ENCODE results near the gene CRACDL. TPM values are rescaled to one million over a fixed set of nuclear protein-coding genes. Genes with fewer than 3 reads are reported as not detected.
A peak's percentile ranks its signal among the peaks of the same experiment; 100 is the strongest.

CRACDL gene
- polyA plus RNA-seq, 3 donors from 2014 or later: 0.40 to 0.80 TPM; not detected in 1

DNA sequence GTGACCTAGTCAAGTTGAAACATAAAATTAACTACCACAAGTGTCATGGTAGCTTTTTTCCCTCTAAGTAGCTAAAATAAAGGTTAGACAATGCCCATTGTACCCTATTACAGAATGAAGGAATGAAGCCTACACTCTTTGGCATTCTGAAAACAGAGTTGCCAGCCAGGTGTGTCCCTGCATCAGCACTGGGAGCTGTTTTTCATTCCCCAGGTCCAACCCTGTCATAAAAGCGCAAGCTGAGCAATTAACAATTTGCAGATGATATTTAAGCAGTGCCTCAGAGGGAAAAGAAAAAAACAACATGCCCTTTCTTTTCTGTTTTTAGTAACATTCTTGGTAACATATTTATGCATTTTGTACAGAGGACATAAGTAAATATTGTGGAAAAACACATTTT lies 158.3 kb downstream of the CRACDL start:
- peaks cover 2 to 7% (median 2%) of the 10 kb centered on the region in 3 donors for H3K27me3 Mint-ChIP-seq (ENCODE audit: low read depth in 3 of 3)
- no peak for DNase-seq
- peaks cover 3 to 16% (median 12%) of the 10 kb centered on the region in 6 donors for H3K9me3 Mint-ChIP-seq
- H3K36me3 Mint-ChIP-seq: peaks cover 6 to 15% (median 10%) of the 10 kb centered on the region in 3 donors
- H3K4me1 Mint-ChIP-seq: peaks cover 10 to 12% of the 10 kb centered on the region in 2 donors
- no peak overlapping the region for H3K4me3 Mint-ChIP-seq
- no peak overlapping the region for H3K27ac Mint-ChIP-seq

DNA sequence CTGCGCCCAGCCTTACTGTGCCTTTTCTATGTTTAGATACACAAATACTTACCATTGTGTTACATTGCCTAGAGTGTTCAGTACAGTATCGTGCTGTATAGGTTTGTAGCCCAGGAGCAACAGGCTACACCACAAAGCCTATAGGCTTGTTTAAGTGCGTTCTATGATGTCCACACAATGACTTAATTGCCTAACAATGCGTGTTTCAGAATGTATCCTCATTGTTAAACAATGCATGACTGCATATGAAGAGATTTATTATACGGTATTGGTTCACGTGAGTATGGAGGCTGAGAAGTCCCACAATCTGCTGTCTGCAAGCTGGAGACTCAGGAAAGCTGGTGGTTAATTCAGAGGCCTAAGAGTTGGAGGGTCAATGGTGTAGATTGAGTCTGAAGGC lies 158.9 kb downstream of the CRACDL start:
- Mint-ChIP-seq H3K27me3 (ENCODE audit: low read depth in 3 of 3) (peaks cover 2 to 6% (median 2%) of the 10 kb centered on the region in 3 donors), H3K4me1 (peaks cover 16 to 19% of the 10 kb centered on the region in 2 donors), H3K27ac (no peak overlapping the region), H3K36me3 (peaks cover 4 to 9% (median 6%) of the 10 kb centered on the region in 3 donors), H3K9me3 (peaks cover 3 to 11% (median 9%) of the 10 kb centered on the region in 6 donors), H3K4me3 (no peak overlapping the region)
- no peak for DNase-seq

DNA sequence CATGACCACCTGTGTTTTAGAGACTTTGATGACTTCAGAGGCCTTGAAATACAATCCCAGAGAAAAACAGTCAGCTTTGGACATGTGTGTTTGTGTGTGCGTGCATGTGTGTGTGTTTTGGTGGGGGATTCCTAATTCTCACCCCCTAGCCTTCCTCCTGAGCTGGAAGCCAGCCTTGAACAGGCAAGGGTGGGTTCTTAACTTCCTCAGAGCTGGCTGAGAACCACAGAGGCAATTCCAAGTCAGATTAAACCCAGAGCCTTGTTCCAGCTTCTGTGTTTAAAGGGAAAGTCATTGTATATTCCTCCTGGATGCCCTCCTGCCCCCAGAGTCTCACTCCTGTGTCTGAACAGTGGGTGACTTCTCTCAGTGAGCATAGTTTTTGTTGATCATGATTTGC lies 159.9 kb downstream of the CRACDL start:
- H3K27ac Mint-ChIP-seq: no peak overlapping the region
- peaks cover 0 to 4% (median 2%) of the 10 kb centered on the region in 3 donors for H3K27me3 Mint-ChIP-seq (ENCODE audit: low read depth in 3 of 3)
- peaks cover 0 to 4% (median 0%) of the 10 kb centered on the region in 3 donors for H3K36me3 Mint-ChIP-seq
- peaks cover 26 to 28% of the 10 kb centered on the region in 2 donors for H3K4me1 Mint-ChIP-seq
- peaks cover 0 to 2% (median under 1%) of the 10 kb centered on the region in 6 donors for H3K9me3 Mint-ChIP-seq
- no peak for DNase-seq
- H3K4me3 Mint-ChIP-seq: no peak overlapping the region

DNA sequence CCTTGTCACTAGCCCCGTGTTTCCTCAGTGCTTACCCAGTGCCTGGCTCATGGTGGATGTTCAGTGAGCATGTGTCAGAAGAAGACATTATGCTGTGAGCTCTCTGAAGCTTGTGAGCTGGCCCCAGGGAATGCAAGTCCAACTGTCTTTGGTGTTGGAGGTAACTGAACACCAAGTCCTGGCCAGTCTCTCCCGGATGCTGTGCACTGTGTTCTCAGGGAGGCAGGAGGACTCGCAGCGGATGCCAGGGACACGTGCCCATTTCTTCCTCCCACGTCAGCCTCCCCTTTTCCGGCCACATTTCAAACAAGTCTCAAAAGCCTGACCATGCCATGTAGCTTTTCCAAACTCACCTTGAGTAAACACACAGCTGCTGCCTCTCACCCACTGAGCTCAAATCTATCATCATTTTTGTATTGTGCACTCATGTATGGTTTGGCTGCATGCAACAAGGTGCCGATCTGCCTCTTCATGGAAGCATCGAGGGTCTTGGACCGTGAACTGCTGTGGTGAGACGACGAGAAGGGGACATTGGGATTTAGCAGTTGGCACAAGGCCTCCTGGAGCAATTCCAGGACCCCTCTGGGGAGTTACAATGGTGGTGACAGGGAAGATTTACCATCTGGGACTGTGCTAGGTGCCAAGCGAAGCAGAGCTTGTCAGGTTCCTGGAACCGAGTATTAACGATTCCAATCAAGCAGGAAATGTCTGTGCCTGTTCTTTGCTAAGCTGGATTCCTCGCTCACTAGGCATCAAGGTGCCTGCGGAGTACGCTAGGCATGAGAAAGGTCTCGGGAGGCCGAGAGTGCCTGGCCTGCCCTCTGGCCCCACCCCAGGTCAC lies 160.7 kb downstream of the CRACDL start:
- Mint-ChIP-seq H3K27me3 (ENCODE audit: low read depth in 3 of 3) (peaks cover 2 to 6% (median 3%) of the 10 kb centered on the region in 3 donors), H3K9me3 (peaks cover 0 to 2% (median 0%) of the 10 kb centered on the region in 6 donors), H3K4me3 (no peak overlapping the region), H3K27ac (peak overlapping the region in 2 of 6 donors; percentile 28 to 51), H3K36me3 (peaks cover 0 to 4% (median 0%) of the 10 kb centered on the region in 3 donors), H3K4me1 (peaks cover 32 to 36% of the 10 kb centered on the region in 2 donors)
- DNase-seq: no peak

DNA sequence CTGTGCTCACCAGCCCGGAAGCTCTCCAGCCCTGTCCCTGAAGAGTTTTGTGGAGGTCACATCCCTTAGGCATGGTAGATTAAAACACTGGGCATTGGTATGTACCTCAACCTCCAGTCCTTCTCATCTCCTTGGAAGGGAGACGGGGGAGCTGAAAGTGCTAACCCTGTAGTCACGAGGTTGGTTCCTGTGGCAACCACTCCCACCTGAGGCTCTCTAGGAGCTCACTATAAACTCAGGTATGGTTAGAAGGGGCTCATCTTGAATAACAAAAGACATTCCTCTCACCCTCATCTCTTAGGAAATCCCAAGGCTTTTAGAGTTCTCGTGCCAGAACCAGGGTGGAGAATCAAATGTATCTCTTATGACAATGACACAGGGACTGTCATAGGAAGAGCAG lies 162.1 kb downstream of the CRACDL start:
- no peaks in the 10 kb centered on the region for H3K9me3 Mint-ChIP-seq
- H3K27ac Mint-ChIP-seq: peak overlapping the region; percentile 26 to 97 (median 93)
- no peak overlapping the region for H3K4me3 Mint-ChIP-seq
- no peak for DNase-seq
- H3K36me3 Mint-ChIP-seq: peaks cover 0 to 4% (median 0%) of the 10 kb centered on the region in 3 donors
- peaks cover 3 to 6% (median 4%) of the 10 kb centered on the region in 3 donors for H3K27me3 Mint-ChIP-seq (ENCODE audit: low read depth in 3 of 3)
- peaks cover 47 to 49% of the 10 kb centered on the region in 2 donors for H3K4me1 Mint-ChIP-seq

- no peak for DNase-seq
- Mint-ChIP-seq H3K27me3 (ENCODE audit: low read depth in 3 of 3) (peaks cover 3 to 6% (median 3%) of the 10 kb centered on the region in 3 donors), H3K36me3 (peaks cover 0 to 4% (median 0%) of the 10 kb centered on the region in 3 donors), H3K4me3 (peak overlapping the region; percentile 65 to 92 (median 78)), H3K4me1 (peaks cover 54 to 56% of the 10 kb centered on the region in 2 donors), H3K9me3 (no peaks in the 10 kb centered on the region), H3K27ac (peak overlapping the region; percentile 92 to 99 (median 96))
These were observed 162.9 kb downstream of the CRACDL start for GRCh38 chr2:98773169-98773568.

DNA sequence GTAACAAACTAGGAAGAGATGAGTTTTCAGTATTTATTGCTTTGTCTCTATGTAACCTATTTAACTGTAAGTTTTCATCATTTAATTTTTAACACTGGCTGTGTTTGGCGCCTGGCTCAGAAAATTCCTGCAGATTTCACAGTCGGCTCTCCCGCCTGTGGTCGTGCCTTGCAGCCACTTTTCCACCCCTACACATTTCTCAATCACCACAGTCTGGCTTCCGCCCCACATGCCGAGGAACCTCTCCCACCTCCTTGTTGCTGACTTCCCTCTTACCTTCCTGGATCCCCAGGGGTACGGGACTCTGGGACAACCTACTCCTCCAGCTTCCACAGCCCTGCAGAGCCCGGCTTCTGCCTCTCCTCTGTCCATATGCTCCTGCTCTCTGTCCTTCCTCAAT lies 163.5 kb downstream of the CRACDL start:
- H3K4me1 Mint-ChIP-seq: peaks cover 61% of the 10 kb centered on the region in 2 donors
- peak overlapping the region; percentile 75 to 92 (median 83) for H3K4me3 Mint-ChIP-seq
- peak overlapping the region; percentile 92 to 99 (median 96) for H3K27ac Mint-ChIP-seq
- H3K36me3 Mint-ChIP-seq: peaks cover 0 to 4% (median 0%) of the 10 kb centered on the region in 3 donors
- DNase-seq: no peak
- H3K27me3 Mint-ChIP-seq (ENCODE audit: low read depth in 3 of 3): peaks cover 3 to 6% (median 3%) of the 10 kb centered on the region in 3 donors
- H3K9me3 Mint-ChIP-seq: no peaks in the 10 kb centered on the region

DNA sequence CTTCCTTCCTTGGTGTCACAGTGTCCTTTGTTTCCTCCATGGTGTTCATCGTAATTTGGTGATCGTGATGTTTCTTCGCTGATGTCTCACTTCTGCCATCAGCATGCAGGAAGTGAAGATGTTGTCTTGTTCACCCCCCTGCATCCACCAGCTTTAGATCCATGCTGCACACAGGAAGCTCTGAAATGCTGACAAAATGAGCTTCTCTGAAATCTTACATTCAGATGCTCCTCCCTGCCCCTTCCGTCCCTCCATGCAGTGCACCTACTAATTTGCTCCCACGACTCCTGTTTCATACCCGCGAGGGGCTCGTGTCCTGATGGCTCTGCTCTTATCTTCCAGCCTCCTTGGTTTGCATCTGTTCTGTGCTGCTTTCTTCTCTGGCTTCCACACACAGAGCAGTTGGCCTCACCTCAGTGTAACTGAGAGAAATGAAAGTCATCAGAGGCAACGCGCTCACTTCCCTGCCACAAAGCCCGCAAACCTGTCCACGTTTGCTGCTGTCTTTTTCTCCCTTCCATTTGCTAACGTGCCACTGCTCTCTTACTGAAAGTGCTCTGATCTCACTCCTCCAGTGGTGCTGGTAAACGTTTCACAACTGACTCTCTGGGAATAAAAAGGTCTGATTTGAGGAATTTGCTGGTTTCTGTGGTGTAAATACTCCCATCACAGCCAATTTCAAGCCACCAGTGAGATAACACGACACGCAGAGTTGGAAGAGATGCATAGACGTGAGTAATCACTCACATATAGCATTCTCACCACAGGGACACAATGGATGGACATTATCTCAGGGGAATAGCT lies 164.1 kb downstream of the CRACDL start:
- H3K27ac Mint-ChIP-seq: peak overlapping the region; percentile 92 to 99 (median 96)
- peaks cover 64 to 66% of the 10 kb centered on the region in 2 donors for H3K4me1 Mint-ChIP-seq
- DNase-seq: peak; percentile 63 to 77 (median 71)
- H3K9me3 Mint-ChIP-seq: no peaks in the 10 kb centered on the region
- H3K4me3 Mint-ChIP-seq: peak overlapping the region; percentile 75 to 92 (median 83)
- peaks cover 3 to 6% (median 3%) of the 10 kb centered on the region in 3 donors for H3K27me3 Mint-ChIP-seq (ENCODE audit: low read depth in 3 of 3)
- H3K36me3 Mint-ChIP-seq: peaks cover 0 to 4% (median 0%) of the 10 kb centered on the region in 3 donors

DNA sequence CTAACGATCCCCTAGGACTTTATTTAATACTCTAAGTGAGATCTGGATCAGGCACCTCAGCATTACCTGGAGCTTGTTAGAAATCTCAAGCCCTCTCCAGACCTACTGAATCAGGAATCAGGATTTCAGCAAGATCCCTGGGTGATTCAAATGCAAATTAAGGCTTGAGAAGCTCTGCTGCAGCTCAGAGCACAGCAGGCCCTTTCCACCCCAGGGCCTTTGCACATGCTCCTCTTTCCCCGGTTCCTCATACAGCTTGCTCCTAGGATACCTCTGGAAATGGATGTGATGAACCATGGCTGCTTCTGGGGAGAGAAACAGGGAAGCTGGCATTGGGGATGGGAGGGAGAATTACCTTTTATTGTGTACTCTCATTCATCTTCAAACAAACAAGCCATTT lies 164.8 kb downstream of the CRACDL start:
- no peak for DNase-seq
- H3K4me1 Mint-ChIP-seq: peaks cover 69 to 71% of the 10 kb centered on the region in 2 donors
- H3K36me3 Mint-ChIP-seq: peaks cover 0 to 4% (median 0%) of the 10 kb centered on the region in 3 donors
- H3K27me3 Mint-ChIP-seq (ENCODE audit: low read depth in 3 of 3): peaks cover 3 to 6% (median 3%) of the 10 kb centered on the region in 3 donors
- H3K4me3 Mint-ChIP-seq: peak overlapping the region; percentile 78 to 92 (median 85)
- no peaks in the 10 kb centered on the region for H3K9me3 Mint-ChIP-seq
- H3K27ac Mint-ChIP-seq: peak overlapping the region; percentile 92 to 99 (median 96)

DNA sequence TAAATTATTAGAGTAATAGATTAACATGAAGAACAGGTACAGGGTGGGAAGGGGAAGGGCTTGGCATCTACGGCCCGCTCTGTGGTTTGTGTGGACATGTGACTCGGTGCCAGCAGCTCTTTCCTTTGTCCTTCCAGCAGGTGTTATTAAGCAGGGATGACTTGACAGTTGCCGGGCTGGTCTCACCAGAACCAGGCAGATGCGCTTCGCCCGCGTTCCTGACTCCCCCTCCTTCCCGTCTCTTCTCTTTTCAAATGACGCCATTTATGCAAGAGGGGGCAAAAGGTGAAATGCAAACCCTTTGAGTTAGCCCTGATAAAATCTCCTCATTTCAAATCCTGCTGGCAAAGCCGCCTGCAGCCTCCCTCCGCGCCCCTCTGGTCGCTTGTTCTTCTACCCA lies 166.2 kb downstream of the CRACDL start:
- peak overlapping the region; percentile 47 to 97 (median 75) for H3K27ac Mint-ChIP-seq
- peaks cover 3 to 6% (median 3%) of the 10 kb centered on the region in 3 donors for H3K27me3 Mint-ChIP-seq (ENCODE audit: low read depth in 3 of 3)
- H3K4me1 Mint-ChIP-seq: peaks cover 75 to 77% of the 10 kb centered on the region in 2 donors
- H3K9me3 Mint-ChIP-seq: no peaks in the 10 kb centered on the region
- H3K36me3 Mint-ChIP-seq: peaks cover 0 to 4% (median 0%) of the 10 kb centered on the region in 3 donors
- DNase-seq: no peak
- peak overlapping the region; percentile 27 to 91 (median 57) for H3K4me3 Mint-ChIP-seq

GRCh38 chr2:98769114-98769476 lies 166.9 kb downstream of the CRACDL start:
- H3K9me3 Mint-ChIP-seq: no peaks in the 10 kb centered on the region
- peak overlapping the region; percentile 18 to 68 (median 55) for H3K4me3 Mint-ChIP-seq
- peaks cover 3 to 6% (median 3%) of the 10 kb centered on the region in 3 donors for H3K27me3 Mint-ChIP-seq (ENCODE audit: low read depth in 3 of 3)
- peaks cover 74 to 77% of the 10 kb centered on the region in 2 donors for H3K4me1 Mint-ChIP-seq
- H3K27ac Mint-ChIP-seq: peak overlapping the region; percentile 80 to 96 (median 87)
- no peak for DNase-seq
- H3K36me3 Mint-ChIP-seq: peaks cover 0 to 4% (median 0%) of the 10 kb centered on the region in 3 donors

DNA sequence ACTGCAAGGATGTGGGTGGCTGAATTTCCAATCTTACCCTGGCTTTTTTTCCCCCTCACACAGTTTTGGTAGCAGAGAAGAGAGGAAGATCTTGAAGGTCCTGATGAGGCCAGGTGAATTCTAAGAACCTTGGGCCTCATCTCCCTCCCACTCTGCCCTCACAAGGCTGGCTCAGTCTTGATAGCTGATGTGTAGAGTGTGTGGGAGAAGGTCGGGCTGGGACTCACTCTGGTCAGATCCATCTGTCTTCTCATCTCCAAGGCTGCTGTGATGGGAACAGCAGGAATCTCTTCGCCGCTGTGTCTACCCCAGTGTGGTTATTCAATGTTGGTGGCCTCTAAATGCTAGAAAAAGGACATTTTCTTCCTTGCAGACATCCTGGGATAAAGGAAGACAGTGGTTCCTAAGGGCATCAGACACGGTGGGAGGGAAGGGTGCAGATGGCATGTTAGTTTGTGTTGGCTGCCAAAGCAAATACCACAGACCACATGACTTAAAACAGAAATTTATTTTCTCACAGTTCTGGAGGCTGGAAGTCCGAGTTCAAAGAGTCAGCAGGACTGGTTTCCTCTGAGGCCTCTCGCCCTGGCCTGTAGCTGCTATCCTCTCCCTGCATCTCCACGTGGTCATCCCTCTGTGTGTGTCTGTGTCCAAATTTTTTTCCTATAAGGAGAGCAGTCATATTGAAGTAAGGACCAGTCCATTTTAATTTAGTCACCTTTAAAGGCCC lies 167.5 kb downstream of the CRACDL start:
- peaks cover 73 to 79% of the 10 kb centered on the region in 2 donors for H3K4me1 Mint-ChIP-seq
- H3K36me3 Mint-ChIP-seq: peaks cover 0 to 4% (median 0%) of the 10 kb centered on the region in 3 donors
- H3K4me3 Mint-ChIP-seq: peak overlapping the region; percentile 18 to 68 (median 55)
- no peaks in the 10 kb centered on the region for H3K9me3 Mint-ChIP-seq
- DNase-seq: peak in 1 of 3 donors; percentile 11
- H3K27me3 Mint-ChIP-seq (ENCODE audit: low read depth in 3 of 3): peaks cover 3 to 6% (median 3%) of the 10 kb centered on the region in 3 donors
- H3K27ac Mint-ChIP-seq: peak overlapping the region; percentile 80 to 96 (median 87)

- no peak overlapping the region for H3K27ac Mint-ChIP-seq
- H3K36me3 Mint-ChIP-seq: no peaks in the 10 kb centered on the region
- DNase-seq: no peak
- H3K4me1 Mint-ChIP-seq: peaks cover 47 to 59% of the 10 kb centered on the region in 2 donors
- H3K27me3 Mint-ChIP-seq (ENCODE audit: low read depth in 3 of 3): no peaks in the 10 kb centered on the region
- H3K9me3 Mint-ChIP-seq: no peaks in the 10 kb centered on the region
- no peak overlapping the region for H3K4me3 Mint-ChIP-seq
These were observed 171.5 kb downstream of the CRACDL start for GRCh38 chr2:98764499-98764898.
